H1 (cell line): ENCODE data around the gene FCGR2B. TPM values are rescaled to one million over a fixed set of nuclear protein-coding genes. Genes with fewer than 3 reads are reported as not detected.
"Not testable (repeated sequence)": the region's sequence is repeated elsewhere in the genome, so short reads cannot be mapped to it uniquely, and the experiment has no call there.

Source experiments
- CTCF ChIA-PET: fragments of 300-600 bp; sonication (Branson Sonifier 250); formaldehyde crosslinking; loops from one replicate; lab custom pipeline; 2021; ENCODE audit not compliant: partially characterized antibody; lab: Charles Lee
- POLR2A ChIA-PET: fragments of 300-600 bp; sonication (Branson Sonifier 250); formaldehyde crosslinking; loops from one replicate; lab custom pipeline; 2021; ENCODE audit warnings: inconsistent platforms; ENCODE audit not compliant: partially characterized antibody; lab: Charles Lee
- DNase-seq, 2 experiments: peaks; one replicate each; pipeline versions ENCODE4 v3.0.0 to v3.0.0-alpha.2; 2010 to 2022; ENCODE audit warnings: low spot score in 2 of 2, low read depth in 1 of 2, mixed read lengths in 1 of 2
- FAIRE-seq: peaks from 2 replicates; lab custom pipeline; 2011; peaks lifted over from hg19 to GRCh38; lab: Jason Lieb, UNC
- H2AFZ ChIP-seq: 2 replicates; pipeline ENCODE4 v1.8.1; 2012; ENCODE audit warnings: low read length, inconsistent platforms
- H2AK5ac ChIP-seq: 2 replicates; pipeline ENCODE4 v1.6.1; 2013; ENCODE audit warnings: low read depth, low read length
- H2BK120ac ChIP-seq: replicated peaks from 2 replicates; pipeline ENCODE3; 2013; ENCODE audit warnings: low read depth, low read length, inconsistent platforms
- H2BK12ac ChIP-seq: 2 replicates; pipeline ENCODE4 v1.6.1; 2013; ENCODE audit warnings: low read depth, low read length
- H2BK15ac ChIP-seq: 2 replicates; pipeline ENCODE4 v1.6.1; 2013; ENCODE audit warnings: low read length
- H2BK20ac ChIP-seq: 2 replicates; pipeline ENCODE4 v1.6.1; 2013; ENCODE audit warnings: low read length
- H2BK5ac ChIP-seq: 2 replicates; pipeline ENCODE4 v1.6.1; 2013; ENCODE audit warnings: low read depth, low read length
- H3K14ac ChIP-seq: 2 replicates; pipeline ENCODE4 v1.6.1; 2013; ENCODE audit warnings: inconsistent platforms; ENCODE audit not compliant: insufficient read length
- H3K18ac ChIP-seq: 2 replicates; pipeline ENCODE4 v1.6.1; 2013; ENCODE audit warnings: low read length; ENCODE audit errors: extremely low read depth
- H3K23ac ChIP-seq: 2 replicates; pipeline ENCODE4 v1.6.1; 2013; ENCODE audit warnings: inconsistent platforms; ENCODE audit not compliant: insufficient read length
- H3K23me2 ChIP-seq: 2 replicates; pipeline ENCODE4 v1.6.1; 2013; ENCODE audit warnings: low read depth, low read length
- H3K27ac ChIP-seq: 2 replicates; pipeline ENCODE4 v1.6.1; 2011; ENCODE audit warnings: low read depth, low read length, inconsistent platforms
- H3K27me3 ChIP-seq, 4 experiments: replicated peaks in 1 of 4; 1 replicate in 1 of 4; 2 replicates in 3 of 4; pipeline versions ENCODE4 v1.6.1 to v1.8.1; 2011 to 2013; ENCODE audit warnings: low read length in 3 of 4, mild to moderate bottlenecking in 3 of 4, inconsistent platforms in 2 of 4, mixed read lengths in 2 of 4, moderate library complexity in 1 of 4; ENCODE audit not compliant: control insufficient read depth in 3 of 4, insufficient read depth in 3 of 4; ENCODE audit errors: extremely low read depth in 1 of 4
- H3K36me3 ChIP-seq, 4 experiments: 2 replicates each; pipeline versions ENCODE4 v1.6.1 to v1.8.1; 2011 to 2013; ENCODE audit warnings: mild to moderate bottlenecking in 4 of 4, low read length in 3 of 4, moderate library complexity in 2 of 4, control low read depth in 1 of 4, inconsistent platforms in 1 of 4; ENCODE audit not compliant: insufficient read depth in 4 of 4, control insufficient read depth in 2 of 4
- H3K4ac ChIP-seq: replicated peaks from 2 replicates; pipeline ENCODE3; 2013; ENCODE audit warnings: low read length, low read depth, mixed read lengths, inconsistent platforms; ENCODE audit not compliant: insufficient read length
- H3K4me1 ChIP-seq, 4 experiments: replicated peaks in 1 of 4; 1 replicate in 1 of 4; 2 replicates in 3 of 4; pipeline versions ENCODE4 v1.6.1 to v1.8.1; 2011 to 2013; ENCODE audit warnings: low read length in 3 of 4, inconsistent platforms in 2 of 4, mixed read lengths in 1 of 4; ENCODE audit not compliant: insufficient read depth in 4 of 4, control insufficient read depth in 3 of 4
- H3K4me2 ChIP-seq, 2 experiments: 2 replicates each; pipeline versions ENCODE4 v1.6.1 to v1.8.1; 2011 to 2013; ENCODE audit warnings: low read depth in 2 of 2, low read length in 2 of 2, control low read depth in 1 of 2, inconsistent platforms in 1 of 2, mild to moderate bottlenecking in 1 of 2; ENCODE audit not compliant: insufficient read depth in 1 of 2
- H3K4me3 ChIP-seq, 4 experiments: fragments of 200-600, 300-600 bp in 1 of 4; sonication (generic), shearing (Covaris generic), sonication (Bioruptor Twin) in 1 of 4; 2 replicates each; pipeline versions ENCODE4 v1.5.1 to v1.8.1; 2011 to 2016; ENCODE audit warnings: low read length in 4 of 4, low read depth in 3 of 4, control low read depth in 2 of 4, inconsistent platforms in 2 of 4, mild to moderate bottlenecking in 2 of 4, mixed read lengths in 1 of 4, moderate library complexity in 1 of 4; ENCODE audit not compliant: insufficient read depth in 2 of 4; ENCODE audit errors: extremely low read depth in 1 of 4
- H3K56ac ChIP-seq: replicated peaks from 2 replicates; pipeline ENCODE3; 2013; ENCODE audit warnings: low read depth, mild to moderate bottlenecking, mixed read lengths, low read length, inconsistent platforms; ENCODE audit not compliant: insufficient read length
- H3K79me1 ChIP-seq: 2 replicates; pipeline ENCODE4 v1.6.1; 2013; ENCODE audit warnings: low read depth, low read length, control low read depth
- H3K79me2 ChIP-seq, 2 experiments: 2 replicates each; pipeline versions ENCODE4 v1.6.1 to v1.8.1; 2012 to 2013; ENCODE audit warnings: low read length in 2 of 2, mild to moderate bottlenecking in 2 of 2, inconsistent platforms in 1 of 2; ENCODE audit not compliant: insufficient read depth in 2 of 2, control insufficient read depth in 1 of 2
- H3K9ac ChIP-seq, 4 experiments: replicated peaks in 1 of 4; 1 replicate in 1 of 4; 2 replicates in 3 of 4; pipeline versions ENCODE4 v1.6.1 to v1.8.1; 2011 to 2013; ENCODE audit warnings: low read depth in 3 of 4, low read length in 3 of 4, control low read depth in 2 of 4, mild to moderate bottlenecking in 2 of 4, moderate library complexity in 2 of 4, inconsistent platforms in 1 of 4; ENCODE audit errors: extremely low read depth in 1 of 4
- H3K9me3 ChIP-seq, 2 experiments: 2 replicates each; pipeline versions ENCODE4 v1.6.1 to v1.8.1; 2012 to 2013; ENCODE audit warnings: mild to moderate bottlenecking in 2 of 2, moderate library complexity in 2 of 2, control low read depth in 1 of 2, inconsistent platforms in 1 of 2, low read depth in 1 of 2, low read length in 1 of 2, mixed read lengths in 1 of 2; ENCODE audit not compliant: insufficient read depth in 2 of 2
- H4K20me1 ChIP-seq, 2 experiments: replicated peaks in 1 of 2; 2 replicates each; pipeline versions ENCODE3 to v1.8.1; 2011 to 2013; ENCODE audit warnings: inconsistent platforms in 2 of 2, low read length in 2 of 2, mild to moderate bottlenecking in 1 of 2; ENCODE audit not compliant: insufficient read depth in 2 of 2, control insufficient read depth in 1 of 2
- H4K5ac ChIP-seq: 2 replicates; pipeline ENCODE4 v1.6.1; 2013; ENCODE audit warnings: low read length, low read depth, mixed read lengths, inconsistent platforms; ENCODE audit not compliant: insufficient read length
- H4K8ac ChIP-seq: 2 replicates; pipeline ENCODE4 v1.8.0; 2013; ENCODE audit warnings: mild to moderate bottlenecking, moderate library complexity, low read length, inconsistent platforms; ENCODE audit not compliant: insufficient read depth; ENCODE audit errors: extremely low read depth
- H4K91ac ChIP-seq: replicated peaks from 2 replicates; pipeline ENCODE3; 2013; ENCODE audit warnings: low read length, mixed read lengths, inconsistent platforms; ENCODE audit not compliant: insufficient read length
- WGBS, 2 experiments: shearing (Covaris generic) in 1 of 2; methylation state at CpG; one replicate each; pipeline versions ENCODE4 v1.1.6 to v1.1.7; 2013 to 2015; ENCODE audit warnings: low lambda C conversion rate in 2 of 2, mixed read lengths in 2 of 2, inconsistent platforms in 1 of 2, low coverage in 1 of 2, missing lambda C conversion rate in 1 of 2; ENCODE audit not compliant: insufficient replicate concordance in 2 of 2, insufficient coverage in 1 of 2, insufficient read length in 1 of 2; ENCODE audit errors: extremely low coverage in 1 of 2, missing lambda C conversion rate in 1 of 2; 5-methylcytosine and 5-hydroxymethylcytosine counted together
- polyA plus RNA-seq, 7 experiments: library from polyadenylated mRNA; depleted of rRNA in 3 of 7; stranded (reverse) in 5 of 7; unstranded in 2 of 7; fragments of >200 nt in 5 of 7; fragments of 200-250 nt in 2 of 7; gene quantifications; 1 replicate in 5 of 7; 2 replicates in 1 of 7; 4 replicates in 1 of 7; pipeline versions ENCODE4 v1.2.1 to v1.2.3, GENCODE V29; 2011 to 2013; ENCODE audit warnings: missing spikeins in 2 of 7, mixed read lengths in 2 of 7
- total RNA-seq: library from RNA; stranded (reverse); fragmentation: NEBNext Ultra II Directional; extraction: Animal tissue kit (Norgen Biotek cat#: 25700); gene quantifications from 2 replicates; pipeline ENCODE4 v1.2.1, GENCODE V29; 2021

The FCGR2B gene
- total and polyA plus RNA-seq, 2 of the 8 experiments (the other 6 are each of a cell fraction or from before 2014, with no cell fraction given) = 0.05 TPM; not detected in 1

- H3K36me3 ChIP-seq, H3K4me3 ChIP-seq, H3K4ac ChIP-seq, H3K14ac ChIP-seq, H3K9ac ChIP-seq, DNase-seq, H2BK120ac ChIP-seq, H3K79me1 ChIP-seq, H2BK5ac ChIP-seq, H2BK15ac ChIP-seq, H3K9me3 ChIP-seq, H2BK20ac ChIP-seq, H3K4me2 ChIP-seq, POLR2A ChIA-PET, H2AFZ ChIP-seq, H3K23me2 ChIP-seq, H3K18ac ChIP-seq, H3K56ac ChIP-seq, H3K79me2 ChIP-seq, H4K91ac ChIP-seq, H4K5ac ChIP-seq, H3K23ac ChIP-seq, H3K27ac ChIP-seq, H2AK5ac ChIP-seq, FAIRE-seq, H2BK12ac ChIP-seq, H4K20me1 ChIP-seq, H3K4me1 ChIP-seq, H4K8ac ChIP-seq, H3K27me3 ChIP-seq: not testable (repeated sequence)
- CTCF ChIA-PET = interaction anchor here (0.6 kb wide), 1 partner anchor 718 kb away, joined by 3 read pairs; no protein-coding TSS in a partner anchor
- 87% methylated on average over 6 of the region's 7 CpGs; no CpG with 5 or more reads in 1 of the 2 experiments for WGBS, 2 experiments
Measured at GRCh38 chr1:161673437-161673836, 10.5 kb downstream of the FCGR2B start.

GRCh38 chr1:161674447-161674846 is 11.5 kb downstream of the FCGR2B start:
- H4K5ac ChIP-seq, H3K4me3 ChIP-seq, H3K56ac ChIP-seq, H2BK12ac ChIP-seq, H2BK20ac ChIP-seq, H2AK5ac ChIP-seq, CTCF ChIA-PET, H3K79me1 ChIP-seq, H3K9me3 ChIP-seq, H3K4me2 ChIP-seq, H2BK15ac ChIP-seq, H4K8ac ChIP-seq, H3K23ac ChIP-seq, FAIRE-seq, H4K20me1 ChIP-seq, H3K36me3 ChIP-seq, H3K4me1 ChIP-seq, H2BK5ac ChIP-seq, H4K91ac ChIP-seq, POLR2A ChIA-PET, H3K14ac ChIP-seq, H2BK120ac ChIP-seq, H3K9ac ChIP-seq, DNase-seq, H2AFZ ChIP-seq, H3K18ac ChIP-seq, H3K23me2 ChIP-seq, H3K27ac ChIP-seq, H3K79me2 ChIP-seq, H3K27me3 ChIP-seq, H3K4ac ChIP-seq: not testable (repeated sequence)
- 90% methylated on average over 3 of the region's 3 CpGs; no CpG with 5 or more reads in 1 of the 2 experiments for WGBS, 2 experiments
